GM21825 (cell line): ENCODE results near the gene NAIP.
"Not testable (repeated sequence)": the region's sequence is repeated elsewhere in the genome, so short reads cannot be mapped to it uniquely, and the experiment has no call there.

Source experiments
- ATAC-seq: cut with Tn5 transposase; IDR thresholded peaks from one replicate; pipeline ENCODE4 v1.9.1; 2021; ENCODE audit warnings: mild to moderate bottlenecking, moderate library complexity; ENCODE audit not compliant: unreplicated experiment

Gene NAIP

GRCh38 chr5:71025289-71025953 is at the start of gene NAIP:
TSS of gene NAIP (minus strand) at chr5:71025339. CDS start at chr5:71012915, 12,424 bp downstream.
- not testable (repeated sequence) for ATAC-seq

- ATAC-seq = peak; percentile 99
Observed at GRCh38 chr5:71067262-71067928, 42.3 kb upstream of the NAIP start, which contains the start of gene GTF2H2. TSS of gene GTF2H2 (minus strand) at chr5:71067676. CDS start at chr5:71062763, 4,913 bp downstream.

GRCh38 chr5:71061322-71061721 is 36.2 kb upstream of the NAIP start:
- not testable (repeated sequence) for ATAC-seq

- ATAC-seq = not testable (repeated sequence)
Observed at GRCh38 chr5:71059426-71059825, 34.3 kb upstream of the NAIP start.

- ATAC-seq = not testable (repeated sequence)
Observed at GRCh38 chr5:71044808-71045207, 19.7 kb upstream of the NAIP start.

GRCh38 chr5:71044128-71044527 is 19.0 kb upstream of the NAIP start:
- not testable (repeated sequence) for ATAC-seq

GRCh38 chr5:71031046-71031776 is 6.1 kb upstream of the NAIP start:
- ATAC-seq = not testable (repeated sequence)

GRCh38 chr5:71020643-71021042 is 4.5 kb downstream of the NAIP start:
- not testable (repeated sequence) for ATAC-seq

GRCh38 chr5:71018376-71019005 is 6.6 kb downstream of the NAIP start:
- ATAC-seq = not testable (repeated sequence)

GRCh38 chr5:71014176-71014575 is 11.0 kb downstream of the NAIP start:
- ATAC-seq = no peak

GRCh38 chr5:71013575-71013974 is 11.6 kb downstream of the NAIP start:
- no peak for ATAC-seq

GRCh38 chr5:71011194-71011792 is 13.8 kb downstream of the NAIP start:
- no peak for ATAC-seq

- ATAC-seq = not testable (repeated sequence)
Observed at GRCh38 chr5:71006983-71007382, 18.2 kb downstream of the NAIP start.

- ATAC-seq = not testable (repeated sequence)
Observed at GRCh38 chr5:70984882-70985281, 40.3 kb downstream of the NAIP start.

GRCh38 chr5:70967220-70967619 is 57.9 kb downstream of the NAIP start:
- not testable (repeated sequence) for ATAC-seq

- ATAC-seq = not testable (repeated sequence)
Observed at GRCh38 chr5:70964531-70964930, 60.6 kb downstream of the NAIP start.

GRCh38 chr5:70953068-70953467 is 72.1 kb downstream of the NAIP start:
- not testable (repeated sequence) for ATAC-seq

- ATAC-seq = not testable (repeated sequence)
Observed at GRCh38 chr5:70932560-70932959, 92.6 kb downstream of the NAIP start.

GRCh38 chr5:70931709-70932368 is 93.3 kb downstream of the NAIP start:
- ATAC-seq = not testable (repeated sequence)

GRCh38 chr5:70925211-70925562 is 100.0 kb downstream of the NAIP start:
- peak; percentile 26 for ATAC-seq
